PC-3 (cell line): Measurements from ENCODE around the gene CCNI2.

Source experiments
- EZH2 ChIP-seq: fragments of 300-600 bp; sonication (generic); IDR thresholded peaks from one replicate; pipeline ENCODE4 v1.6.1; 2017; ENCODE audit warnings: antibody characterized with exemption, mild to moderate bottlenecking, low read length; ENCODE audit not compliant: unreplicated experiment
- EZH2phosphoT487 ChIP-seq: fragments of 300-600 bp; sonication (generic); IDR thresholded peaks from 2 replicates; pipeline ENCODE4 v1.6.1; 2018; ENCODE audit warnings: mild to moderate bottlenecking, antibody characterized with exemption, low read length, borderline replicate concordance
- TF ChIP-seq, protein P1 (sequence below): fragments of 300-600 bp; sonication (generic); conservative IDR thresholded peaks from 2 replicates; pipeline ENCODE4 v1.5.1; 2017; ENCODE audit warnings: antibody characterized with exemption, low read depth, mild to moderate bottlenecking, low read length

DNA sequence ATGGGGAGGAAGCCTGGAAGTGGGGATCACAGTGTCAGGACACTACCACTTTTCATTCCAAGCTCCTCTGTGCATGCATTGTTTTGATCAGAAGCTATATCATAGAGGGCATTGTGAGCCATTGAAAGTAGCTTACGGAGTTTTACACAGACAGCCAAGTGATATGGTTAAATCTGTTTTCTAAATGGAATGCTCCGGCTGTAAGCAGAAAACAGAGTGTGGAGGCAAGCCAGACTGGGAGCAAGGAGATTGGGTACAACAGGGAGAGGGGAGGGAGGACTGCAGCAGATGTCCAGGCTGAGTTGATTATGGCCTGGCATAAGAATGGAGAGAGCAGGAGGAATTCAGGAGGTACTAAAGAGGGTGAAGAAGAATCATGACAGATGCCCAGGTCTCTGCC lies 50.4 kb downstream of the CCNI2 start:
- TF ChIP-seq, protein P1, sequence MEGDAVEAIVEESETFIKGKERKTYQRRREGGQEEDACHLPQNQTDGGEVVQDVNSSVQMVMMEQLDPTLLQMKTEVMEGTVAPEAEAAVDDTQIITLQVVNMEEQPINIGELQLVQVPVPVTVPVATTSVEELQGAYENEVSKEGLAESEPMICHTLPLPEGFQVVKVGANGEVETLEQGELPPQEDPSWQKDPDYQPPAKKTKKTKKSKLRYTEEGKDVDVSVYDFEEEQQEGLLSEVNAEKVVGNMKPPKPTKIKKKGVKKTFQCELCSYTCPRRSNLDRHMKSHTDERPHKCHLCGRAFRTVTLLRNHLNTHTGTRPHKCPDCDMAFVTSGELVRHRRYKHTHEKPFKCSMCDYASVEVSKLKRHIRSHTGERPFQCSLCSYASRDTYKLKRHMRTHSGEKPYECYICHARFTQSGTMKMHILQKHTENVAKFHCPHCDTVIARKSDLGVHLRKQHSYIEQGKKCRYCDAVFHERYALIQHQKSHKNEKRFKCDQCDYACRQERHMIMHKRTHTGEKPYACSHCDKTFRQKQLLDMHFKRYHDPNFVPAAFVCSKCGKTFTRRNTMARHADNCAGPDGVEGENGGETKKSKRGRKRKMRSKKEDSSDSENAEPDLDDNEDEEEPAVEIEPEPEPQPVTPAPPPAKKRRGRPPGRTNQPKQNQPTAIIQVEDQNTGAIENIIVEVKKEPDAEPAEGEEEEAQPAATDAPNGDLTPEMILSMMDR: no peak
- no peak for TF ChIP-seq EZH2
- TF ChIP-seq EZH2phosphoT487: no peak
